Memory B cell (primary cell): Measurements from ENCODE around the gene TNNT1.

Experiments used
- ATAC-seq: fragments of 150-1000 bp; cut with Tn5 transposase; 2 replicates; pipeline ENCODE4 v1.10.0; 2021; ENCODE audit warnings: low read depth, mild to moderate bottlenecking, moderate library complexity
- DNase-seq, 2 donors: peaks; one replicate each; pipeline ENCODE4 v3.0.0; 2022; ENCODE audit warnings: low spot score in 2 of 2
- H3K27ac Mint-ChIP-seq: one replicate; pipeline ENCODE4 v1.8.0; 2022; ENCODE audit warnings: mild to moderate bottlenecking, moderate library complexity, mixed read lengths
- H3K27me3 Mint-ChIP-seq: one replicate; pipeline ENCODE4 v1.8.0; 2022; ENCODE audit warnings: mixed read lengths
- H3K36me3 Mint-ChIP-seq: one replicate; pipeline ENCODE4 v1.8.0; 2022; ENCODE audit warnings: mild to moderate bottlenecking, mixed read lengths
- H3K4me1 Mint-ChIP-seq: one replicate; pipeline ENCODE4 v1.8.0; 2022; ENCODE audit warnings: mixed read lengths
- H3K4me3 Mint-ChIP-seq: one replicate; pipeline ENCODE4 v1.8.0; 2022; ENCODE audit warnings: mild to moderate bottlenecking, moderate library complexity, mixed read lengths
- H3K9me3 Mint-ChIP-seq: one replicate; pipeline ENCODE4 v1.8.0; 2022; ENCODE audit warnings: mixed read lengths

Gene TNNT1

DNA sequence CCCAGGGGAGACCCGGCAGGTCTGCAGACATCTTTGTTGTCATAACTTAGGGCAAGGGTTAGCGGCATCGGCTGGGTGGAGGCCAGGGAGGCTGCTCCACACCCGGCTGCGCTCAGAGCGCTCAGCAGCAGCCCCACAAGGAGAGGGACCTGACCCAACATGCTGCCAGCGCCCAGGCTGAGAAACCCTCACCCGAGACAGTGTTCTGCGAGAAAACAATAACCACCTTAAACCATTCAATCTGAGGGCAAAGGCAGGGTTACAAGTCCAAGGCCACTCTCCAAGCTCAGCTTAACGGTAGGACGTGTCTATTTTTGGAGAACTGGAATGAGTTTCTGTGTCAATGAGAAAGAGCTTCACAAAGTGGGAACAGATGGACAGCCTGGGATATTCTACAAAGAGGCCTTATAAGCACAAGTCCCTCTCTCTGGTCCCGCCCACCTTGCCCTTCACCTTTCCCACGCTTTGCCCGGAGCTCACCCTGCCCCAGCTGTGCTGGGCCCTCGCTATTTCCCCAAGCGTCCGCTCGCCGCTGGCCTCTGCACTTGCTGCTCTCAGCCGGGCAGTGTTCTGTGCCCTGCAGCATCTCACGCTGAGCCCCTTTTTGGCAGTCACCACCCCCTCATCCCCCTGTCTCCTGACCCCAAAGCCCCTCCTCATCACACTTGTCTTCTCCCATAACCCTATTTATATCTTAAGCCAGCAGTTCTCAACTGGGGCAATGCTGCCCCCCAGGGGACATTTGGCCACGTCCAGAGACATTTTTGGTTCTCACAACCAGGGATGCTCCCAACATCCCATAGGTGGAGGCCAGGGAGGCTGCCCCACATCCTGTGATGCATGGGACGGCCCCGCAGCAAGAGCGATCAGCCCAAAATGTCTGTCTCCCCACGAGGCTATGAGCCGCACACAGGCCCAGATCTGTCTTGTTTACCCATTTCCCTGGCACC lies 49.2 kb downstream of the TNNT1 start:
- ATAC-seq = no peak
- Mint-ChIP-seq H3K27me3 (no peaks in the 10 kb centered on the region), H3K27ac (no peak overlapping the region), H3K36me3 (peaks cover 31% of the 10 kb centered on the region), H3K4me1 (peaks cover 6% of the 10 kb centered on the region), H3K4me3 (no peak overlapping the region), H3K9me3 (no peaks in the 10 kb centered on the region)
- DNase-seq = no peak

- H3K27ac Mint-ChIP-seq = no peak overlapping the region
- H3K9me3 Mint-ChIP-seq = no peaks in the 10 kb centered on the region
- no peak for ATAC-seq
- H3K27me3 Mint-ChIP-seq = no peaks in the 10 kb centered on the region
- DNase-seq = no peak
- H3K36me3 Mint-ChIP-seq = peaks cover 34% of the 10 kb centered on the region
- H3K4me3 Mint-ChIP-seq = no peak overlapping the region
- peaks cover 6% of the 10 kb centered on the region for H3K4me1 Mint-ChIP-seq
Observed at GRCh38 chr19:55098716-55099556, 50.1 kb downstream of the TNNT1 start.

DNA sequence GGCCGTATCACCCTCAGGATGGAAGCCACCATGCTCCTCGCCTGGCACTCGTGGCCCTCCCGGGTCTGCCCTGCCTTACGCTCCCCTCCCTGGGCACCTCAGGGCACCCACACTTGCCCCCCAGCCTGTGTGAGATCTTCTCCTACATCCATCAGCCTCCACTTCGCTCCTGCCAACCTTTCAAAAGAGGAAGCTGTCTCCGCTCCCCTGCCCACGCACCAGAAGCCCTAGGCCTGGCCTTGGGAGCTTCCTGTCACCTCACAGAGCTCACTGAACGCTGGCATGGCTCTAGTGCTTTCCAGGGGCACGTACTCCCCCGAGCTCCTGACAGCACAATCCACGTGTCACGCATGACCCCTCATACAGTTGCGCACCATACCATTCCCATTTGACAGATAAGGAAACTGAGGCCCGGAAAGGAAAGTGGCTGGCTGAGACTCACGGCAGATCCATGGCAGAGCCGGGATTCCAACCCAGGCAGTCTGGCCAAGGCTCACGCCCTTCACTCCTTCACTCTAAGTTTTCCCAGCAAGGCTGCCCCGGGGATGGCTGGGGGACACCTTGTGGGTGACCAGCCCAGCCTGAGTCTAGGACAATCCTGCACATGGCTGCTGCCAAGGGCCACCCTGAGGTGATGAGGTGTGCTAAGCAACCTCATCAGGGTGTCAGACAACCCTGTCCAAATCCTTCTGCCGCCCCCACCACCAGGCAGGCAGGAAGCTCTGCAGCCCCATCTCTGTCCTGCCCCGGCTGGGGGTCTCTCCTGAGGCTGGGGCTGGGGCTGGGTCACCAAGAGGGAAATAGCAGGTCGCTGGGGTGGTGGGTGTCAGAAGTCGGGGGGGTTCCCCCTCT lies 50.9 kb downstream of the TNNT1 start:
- no peak for ATAC-seq
- DNase-seq = no peak
- H3K27ac Mint-ChIP-seq = peak overlapping the region; percentile 50
- H3K36me3 Mint-ChIP-seq = peaks cover 31% of the 10 kb centered on the region
- H3K4me3 Mint-ChIP-seq = no peak overlapping the region
- H3K27me3 Mint-ChIP-seq = no peaks in the 10 kb centered on the region
- H3K9me3 Mint-ChIP-seq = no peaks in the 10 kb centered on the region
- peaks cover 6% of the 10 kb centered on the region for H3K4me1 Mint-ChIP-seq

DNA sequence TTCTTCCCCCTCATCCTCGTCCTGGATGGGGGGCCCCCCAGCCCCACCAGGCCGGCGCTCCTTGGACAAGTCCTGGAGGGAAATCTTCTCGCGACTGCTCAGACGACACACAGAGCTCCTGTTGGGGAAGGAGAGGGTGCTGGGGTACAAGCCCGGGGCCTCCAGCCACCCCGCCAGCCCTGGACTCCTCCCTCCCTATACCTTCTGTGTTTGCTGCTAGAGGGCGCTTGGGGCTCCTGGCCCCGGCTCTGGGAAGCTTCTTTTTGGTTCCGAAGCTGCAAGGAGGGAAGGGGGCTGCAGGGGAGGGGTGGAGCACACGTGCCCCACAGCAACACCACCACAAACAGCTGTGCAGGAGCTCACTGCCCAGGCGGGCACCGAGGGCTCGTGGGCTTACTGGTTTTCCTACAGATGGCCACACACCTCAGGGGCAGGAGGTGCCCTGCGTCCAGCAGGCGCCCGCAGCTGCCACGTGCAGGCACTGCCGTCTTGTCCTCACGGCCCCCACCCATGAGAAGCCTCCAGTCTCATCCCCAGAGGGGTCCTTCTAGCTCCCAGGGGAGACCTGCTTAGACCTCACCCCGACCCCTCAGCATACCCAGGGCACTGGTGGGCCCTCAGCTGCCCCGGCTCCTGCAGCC lies 52.8 kb downstream of the TNNT1 start:
- Mint-ChIP-seq H3K27ac (no peak overlapping the region), H3K4me1 (peaks cover 6% of the 10 kb centered on the region), H3K27me3 (no peaks in the 10 kb centered on the region), H3K9me3 (no peaks in the 10 kb centered on the region), H3K36me3 (peaks cover 20% of the 10 kb centered on the region), H3K4me3 (no peak overlapping the region)
- no peak for ATAC-seq
- DNase-seq = no peak

DNA sequence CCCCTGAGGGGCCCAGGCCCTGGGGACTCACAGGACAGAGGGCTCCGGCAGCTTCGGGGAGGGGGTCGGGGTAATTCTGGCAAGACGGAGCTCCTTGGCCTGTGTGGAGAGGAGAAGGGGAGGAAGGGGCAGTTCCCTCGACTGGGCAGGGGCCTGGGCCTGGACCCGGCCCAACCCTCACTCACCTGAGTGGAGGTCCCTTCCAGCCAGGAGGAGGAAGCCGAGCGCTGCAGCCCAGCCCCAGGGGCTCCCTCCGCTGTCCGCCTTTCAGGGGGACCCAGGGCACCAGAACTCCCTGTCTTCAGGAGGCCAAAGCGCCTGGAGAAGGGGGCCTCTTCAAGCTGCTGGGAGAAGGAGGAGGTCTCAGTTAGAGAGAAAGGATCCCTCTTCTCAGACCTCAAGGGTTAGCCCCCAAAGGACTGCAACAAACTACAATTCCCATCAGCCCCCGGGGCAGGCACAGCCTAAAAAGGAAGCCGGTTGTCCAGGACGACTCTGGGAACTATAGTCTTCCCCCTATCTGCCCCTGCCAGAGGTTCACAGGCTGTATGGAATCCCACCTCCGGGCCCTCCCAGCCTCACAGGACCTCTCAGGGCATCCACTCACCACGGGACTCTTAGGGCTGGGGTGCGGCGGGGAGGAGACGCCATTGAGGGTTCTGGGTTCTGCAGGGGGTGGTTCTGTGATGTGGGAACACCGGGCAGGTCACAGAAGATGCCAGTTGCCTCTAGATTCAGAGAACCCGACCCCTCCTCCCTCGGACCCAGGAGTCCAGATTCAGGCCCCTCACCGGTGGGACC lies 53.5 kb downstream of the TNNT1 start:
- Mint-ChIP-seq H3K4me3 (no peak overlapping the region), H3K9me3 (no peaks in the 10 kb centered on the region), H3K36me3 (peaks cover 23% of the 10 kb centered on the region), H3K27me3 (no peaks in the 10 kb centered on the region), H3K4me1 (peaks cover 6% of the 10 kb centered on the region), H3K27ac (no peak overlapping the region)
- ATAC-seq = no peak
- no peak for DNase-seq

DNA sequence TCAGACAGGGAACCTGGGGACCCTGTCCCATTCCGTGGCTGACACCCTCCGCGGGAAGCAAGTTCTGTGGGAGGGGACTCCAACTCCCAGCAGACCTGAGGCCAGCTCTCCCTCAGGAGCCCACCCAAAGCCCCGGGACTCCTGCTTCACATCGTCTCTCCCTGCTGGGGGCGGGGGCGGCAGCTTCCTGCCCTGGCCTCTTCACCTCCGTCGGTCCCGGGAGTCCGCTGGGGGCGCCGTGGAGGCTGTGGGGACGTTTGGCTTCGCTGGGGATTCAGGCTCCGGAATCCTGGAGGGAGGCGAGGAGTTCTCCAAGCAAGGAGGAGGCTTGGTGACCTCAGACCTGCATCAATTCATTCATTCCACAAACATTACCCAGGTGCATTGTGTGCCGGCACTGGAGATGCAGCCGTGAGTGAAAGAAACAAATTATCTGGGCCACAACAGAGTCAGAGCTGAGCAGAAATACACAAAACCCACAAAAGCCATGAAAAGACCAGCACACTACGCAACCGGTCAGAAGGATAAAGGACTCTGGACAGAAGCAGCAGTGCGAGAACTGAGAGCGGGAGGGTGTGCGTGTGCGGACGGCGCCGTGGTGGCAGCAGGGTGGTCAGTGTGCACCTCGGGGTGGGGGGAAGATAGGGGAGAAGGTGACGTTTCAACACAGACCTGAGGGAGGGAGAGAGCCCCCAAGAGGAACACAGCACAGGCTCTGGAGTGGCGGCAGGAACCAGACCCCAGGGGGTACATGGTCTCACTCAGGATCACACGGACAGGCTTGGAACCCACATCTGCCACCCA lies 54.3 kb downstream of the TNNT1 start:
- Mint-ChIP-seq H3K27ac (no peak overlapping the region), H3K27me3 (peaks cover under 1% of the 10 kb centered on the region), H3K4me3 (no peak overlapping the region), H3K36me3 (peaks cover 26% of the 10 kb centered on the region), H3K4me1 (peaks cover 8% of the 10 kb centered on the region), H3K9me3 (no peaks in the 10 kb centered on the region)
- no peak for DNase-seq
- no peak for ATAC-seq

DNA sequence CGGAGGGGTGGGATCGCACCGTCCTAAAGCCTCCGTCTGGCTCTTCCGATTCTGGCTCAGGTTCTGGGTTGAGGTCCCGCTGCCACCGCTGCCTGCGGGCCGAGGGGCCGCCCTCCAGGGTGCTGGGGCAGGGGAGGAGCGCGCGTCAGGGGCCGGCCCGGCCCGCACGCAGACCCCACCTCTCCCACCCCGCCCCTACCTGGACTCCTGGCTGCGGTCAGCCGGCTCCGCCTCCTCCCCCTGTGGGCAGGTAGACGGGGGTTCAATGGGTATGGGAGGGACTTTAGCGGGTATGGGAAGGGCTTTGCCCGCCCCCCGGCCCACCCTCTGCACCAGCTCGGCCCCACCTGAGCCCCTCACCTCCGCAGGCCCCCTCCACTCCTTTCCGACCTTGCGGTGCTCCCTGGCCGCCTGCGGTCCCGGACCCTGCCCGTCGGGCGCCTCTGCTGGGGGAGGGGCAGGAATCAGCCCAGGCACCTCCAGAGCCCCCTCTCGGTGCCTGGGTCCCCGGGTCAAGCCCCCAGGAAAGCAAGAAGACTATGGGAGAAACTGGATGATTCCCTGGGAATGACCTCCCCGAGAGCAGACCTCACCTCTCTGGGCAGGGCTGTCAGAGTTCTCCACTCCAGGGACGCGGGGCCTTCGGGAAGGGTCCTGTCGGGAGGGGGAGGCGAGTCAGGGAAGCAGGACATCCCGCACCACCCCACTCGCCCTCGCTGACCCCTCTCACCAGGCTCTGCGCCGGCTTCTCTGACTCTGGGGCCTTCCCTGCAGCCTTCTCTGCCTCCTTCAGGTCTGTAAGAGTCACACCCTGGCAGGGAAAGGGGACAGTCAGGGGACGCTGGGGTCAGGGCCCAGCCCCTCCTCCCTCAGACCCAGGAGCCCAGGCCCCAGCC lies 56.3 kb downstream of the TNNT1 start:
- no peak overlapping the region for H3K27ac Mint-ChIP-seq
- peaks cover 27% of the 10 kb centered on the region for H3K36me3 Mint-ChIP-seq
- DNase-seq (no peak), ATAC-seq (no peak)
- peaks cover 17% of the 10 kb centered on the region for H3K4me1 Mint-ChIP-seq
- H3K27me3 Mint-ChIP-seq = peaks cover 17% of the 10 kb centered on the region
- H3K4me3 Mint-ChIP-seq = no peak overlapping the region
- no peaks in the 10 kb centered on the region for H3K9me3 Mint-ChIP-seq

GRCh38 chr19:55091955-55092354 lies 57.1 kb downstream of the TNNT1 start:
- H3K27me3 Mint-ChIP-seq = peaks cover 20% of the 10 kb centered on the region
- no peak overlapping the region for H3K27ac Mint-ChIP-seq
- no peak for DNase-seq
- H3K4me3 Mint-ChIP-seq = no peak overlapping the region
- no peak for ATAC-seq
- no peaks in the 10 kb centered on the region for H3K9me3 Mint-ChIP-seq
- peaks cover 20% of the 10 kb centered on the region for H3K36me3 Mint-ChIP-seq
- peaks cover 21% of the 10 kb centered on the region for H3K4me1 Mint-ChIP-seq

DNA sequence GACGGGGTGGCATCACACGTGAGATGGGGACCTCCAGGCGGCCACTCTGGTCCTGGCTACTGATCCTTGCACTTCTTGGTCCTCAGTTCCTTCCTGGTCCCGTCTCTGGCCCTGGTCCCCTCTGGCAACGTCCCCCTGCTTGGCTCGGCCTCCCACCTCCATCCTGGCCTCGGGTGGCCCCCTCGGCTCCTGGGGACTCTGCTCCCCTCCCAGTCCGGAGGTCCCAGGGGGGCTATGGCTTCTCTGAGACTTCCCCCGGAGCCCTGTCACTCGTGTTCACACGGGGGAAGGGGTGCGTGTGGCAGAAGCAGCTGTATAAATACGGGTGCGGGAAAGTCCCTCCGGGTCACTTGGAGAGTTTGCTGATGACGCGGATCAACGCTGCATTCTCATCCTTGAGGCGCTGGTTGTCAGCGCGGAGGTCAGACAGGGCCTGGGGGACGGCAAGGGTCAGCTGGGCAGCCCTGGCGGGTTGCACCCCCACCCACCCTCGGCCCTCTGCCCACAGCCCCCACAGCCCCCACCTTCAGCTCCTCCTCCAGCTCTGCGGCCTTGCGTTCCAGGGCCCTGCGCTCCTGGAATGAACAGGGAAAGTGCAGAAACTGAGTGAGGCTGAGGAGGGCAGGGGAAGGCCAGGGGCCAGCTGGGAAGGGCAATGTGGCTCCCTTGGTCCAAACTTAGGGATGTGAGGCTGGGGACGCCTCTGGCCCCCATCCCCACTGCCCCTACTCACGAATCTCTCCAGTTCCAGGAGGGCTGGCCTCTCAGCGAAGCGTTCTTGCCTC lies 57.7 kb downstream of the TNNT1 start:
- H3K4me3 Mint-ChIP-seq = no peak overlapping the region
- no peak for ATAC-seq
- peaks cover 20% of the 10 kb centered on the region for H3K27me3 Mint-ChIP-seq

GRCh38 chr19:55090564-55090963 lies 58.4 kb downstream of the TNNT1 start:
- no peak overlapping the region for H3K4me3 Mint-ChIP-seq
- peaks cover 19% of the 10 kb centered on the region for H3K36me3 Mint-ChIP-seq
- peaks cover 20% of the 10 kb centered on the region for H3K27me3 Mint-ChIP-seq
- no peak overlapping the region for H3K27ac Mint-ChIP-seq
- ATAC-seq (no peak), DNase-seq (no peak)
- H3K9me3 Mint-ChIP-seq = no peaks in the 10 kb centered on the region
- H3K4me1 Mint-ChIP-seq = peaks cover 21% of the 10 kb centered on the region

More for the DNA sequence above, 57.7 kb downstream of the TNNT1 start:
- Mint-ChIP-seq H3K4me1 (peaks cover 21% of the 10 kb centered on the region), H3K36me3 (peaks cover 19% of the 10 kb centered on the region), H3K27ac (no peak overlapping the region), H3K9me3 (no peaks in the 10 kb centered on the region)
- DNase-seq = no peak
